SK-N-SH (cell line): ENCODE data around the gene PDZD2.

Experiments used
- EP300 ChIP-seq, 2 experiments: IDR thresholded peaks; 2 replicates each; pipeline versions ENCODE4 v1.4.0 to v1.6.1; 2012; ENCODE audit warnings: borderline replicate concordance in 1 of 2, low read depth in 1 of 2, low read length in 1 of 2
- MXI1 ChIP-seq: IDR thresholded peaks from 2 replicates; pipeline ENCODE4 v1.6.1; 2012; ENCODE audit warnings: mild to moderate bottlenecking, low read depth, low read length, improper control_type of control experiment
- NRF1 ChIP-seq: IDR thresholded peaks from 2 replicates; pipeline ENCODE4 v1.6.1; 2012; ENCODE audit warnings: low read depth, mild to moderate bottlenecking, low read length
- POLR2AphosphoS5 ChIP-seq: IDR thresholded peaks from 2 replicates; pipeline ENCODE4 v1.6.1; 2012; ENCODE audit warnings: low read depth, low read length
- TF ChIP-seq, protein P1 (sequence below): fragments of 200-600 bp; sonication (generic); IDR thresholded peaks from 2 replicates; pipeline ENCODE4 v1.6.1; 2017; ENCODE audit warnings: antibody characterized with exemption, mild to moderate bottlenecking, moderate library complexity

DNA sequence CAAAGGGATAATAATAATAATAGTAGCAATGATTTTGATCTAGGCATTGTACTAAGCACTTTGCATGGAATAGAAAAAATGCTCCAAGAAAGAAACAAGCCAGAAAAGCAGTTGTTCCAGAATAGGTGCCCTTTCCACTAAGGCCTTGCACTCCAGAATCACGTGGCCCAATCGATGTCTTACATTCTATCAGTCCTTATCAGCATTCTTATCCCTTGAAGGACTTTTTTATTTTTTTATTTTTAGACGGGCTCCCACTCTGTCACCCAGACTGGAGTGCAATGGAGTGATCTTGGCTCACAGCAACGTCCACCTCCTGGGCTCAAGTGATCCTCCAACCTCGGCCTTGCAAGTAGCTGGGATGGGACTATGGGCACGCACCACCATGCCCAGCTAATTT, 36.5 kb downstream of the PDZD2 start:
- TF ChIP-seq, protein P1, sequence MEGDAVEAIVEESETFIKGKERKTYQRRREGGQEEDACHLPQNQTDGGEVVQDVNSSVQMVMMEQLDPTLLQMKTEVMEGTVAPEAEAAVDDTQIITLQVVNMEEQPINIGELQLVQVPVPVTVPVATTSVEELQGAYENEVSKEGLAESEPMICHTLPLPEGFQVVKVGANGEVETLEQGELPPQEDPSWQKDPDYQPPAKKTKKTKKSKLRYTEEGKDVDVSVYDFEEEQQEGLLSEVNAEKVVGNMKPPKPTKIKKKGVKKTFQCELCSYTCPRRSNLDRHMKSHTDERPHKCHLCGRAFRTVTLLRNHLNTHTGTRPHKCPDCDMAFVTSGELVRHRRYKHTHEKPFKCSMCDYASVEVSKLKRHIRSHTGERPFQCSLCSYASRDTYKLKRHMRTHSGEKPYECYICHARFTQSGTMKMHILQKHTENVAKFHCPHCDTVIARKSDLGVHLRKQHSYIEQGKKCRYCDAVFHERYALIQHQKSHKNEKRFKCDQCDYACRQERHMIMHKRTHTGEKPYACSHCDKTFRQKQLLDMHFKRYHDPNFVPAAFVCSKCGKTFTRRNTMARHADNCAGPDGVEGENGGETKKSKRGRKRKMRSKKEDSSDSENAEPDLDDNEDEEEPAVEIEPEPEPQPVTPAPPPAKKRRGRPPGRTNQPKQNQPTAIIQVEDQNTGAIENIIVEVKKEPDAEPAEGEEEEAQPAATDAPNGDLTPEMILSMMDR, result no peak
- TF ChIP-seq NRF1 (no peak), POLR2AphosphoS5 (no peak), MXI1 (no peak), EP300 (IDR thresholded peaks at IDR 0.05; ENCODE audit: borderline replicate concordance in 1 of 2, low read depth in 1 of 2, low read length in 1 of 2) (no peak)
